Brain pericyte (primary cell): ENCODE measurements around the gene SLC41A3.

Experiments
- DNase-seq: peaks from one replicate; pipeline ENCODE4 v3.0.0-alpha.2; 2012; ENCODE audit warnings: low read depth, low spot score

The SLC41A3 gene

DNA sequence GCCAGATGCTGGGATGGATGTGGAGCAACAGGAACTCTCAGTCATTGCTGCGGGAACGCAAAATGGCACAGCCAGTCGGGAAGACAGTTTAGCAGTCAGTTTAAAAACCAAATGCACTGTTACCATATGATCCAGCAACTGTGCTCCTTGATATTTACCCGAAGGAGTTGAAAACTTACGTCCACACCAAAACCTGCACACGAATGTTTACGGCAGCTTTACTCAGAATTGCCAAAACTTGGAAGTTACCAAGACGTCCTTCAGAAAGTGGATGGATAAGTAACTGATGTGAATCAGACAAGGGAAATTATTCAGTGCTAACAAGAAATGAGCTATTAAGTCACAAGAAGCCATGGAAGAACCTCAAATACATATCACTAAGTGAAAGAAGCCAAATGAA, 36.1 kb upstream of the SLC41A3 start:
- DNase-seq, result no peak

DNA sequence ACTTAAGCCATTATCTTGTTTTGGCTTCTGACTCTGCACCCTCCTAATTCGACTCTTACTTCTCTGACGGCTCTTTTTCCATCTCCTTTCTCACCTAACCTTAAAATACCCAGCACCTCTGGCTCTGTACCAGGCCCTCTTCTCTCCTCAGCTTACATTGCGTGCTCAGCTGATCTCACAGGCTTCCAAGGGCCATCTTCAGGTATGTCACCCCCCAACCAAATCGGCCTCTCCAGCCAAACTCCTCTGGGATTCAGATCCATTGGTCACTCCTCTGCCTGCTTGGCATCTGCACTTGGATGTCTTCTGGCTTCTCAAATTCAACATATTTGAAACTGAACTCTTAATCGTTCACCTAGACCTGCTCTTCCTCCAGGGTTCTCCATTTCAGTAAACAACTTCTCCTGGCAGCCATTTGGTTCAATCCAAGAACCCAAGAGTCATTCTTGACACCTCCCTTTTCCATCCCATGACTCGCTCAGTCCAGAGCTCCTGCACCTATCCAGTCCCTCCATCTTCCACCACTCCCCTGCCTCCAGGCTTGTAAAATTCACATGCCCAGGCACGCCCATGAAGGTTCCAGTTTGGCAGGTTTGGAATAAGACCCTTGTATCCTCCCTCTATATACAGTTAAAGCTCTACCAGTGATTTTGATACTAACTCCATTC, 35.2 kb upstream of the SLC41A3 start:
- no peak for DNase-seq

DNA sequence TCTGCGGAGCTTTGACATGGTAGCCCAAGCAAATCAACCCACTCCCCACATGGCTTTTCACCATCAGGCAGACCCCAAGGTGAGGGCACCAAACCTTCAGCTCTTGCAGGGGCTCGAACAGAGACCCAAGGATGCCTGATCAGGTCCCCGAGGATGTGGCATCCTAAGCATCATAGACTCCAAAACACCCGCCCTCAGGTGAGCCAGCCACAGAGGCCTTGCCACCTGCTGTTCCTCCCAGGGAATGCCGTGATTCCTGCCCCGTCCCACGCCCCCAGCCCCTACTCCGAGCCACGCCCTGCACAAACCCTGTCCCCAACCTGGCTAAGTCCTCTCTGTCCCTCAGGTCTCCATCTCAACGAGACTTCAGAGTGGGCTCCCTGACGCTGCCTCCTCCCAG, 34.7 kb upstream of the SLC41A3 start:
- DNase-seq, result no peak

DNA sequence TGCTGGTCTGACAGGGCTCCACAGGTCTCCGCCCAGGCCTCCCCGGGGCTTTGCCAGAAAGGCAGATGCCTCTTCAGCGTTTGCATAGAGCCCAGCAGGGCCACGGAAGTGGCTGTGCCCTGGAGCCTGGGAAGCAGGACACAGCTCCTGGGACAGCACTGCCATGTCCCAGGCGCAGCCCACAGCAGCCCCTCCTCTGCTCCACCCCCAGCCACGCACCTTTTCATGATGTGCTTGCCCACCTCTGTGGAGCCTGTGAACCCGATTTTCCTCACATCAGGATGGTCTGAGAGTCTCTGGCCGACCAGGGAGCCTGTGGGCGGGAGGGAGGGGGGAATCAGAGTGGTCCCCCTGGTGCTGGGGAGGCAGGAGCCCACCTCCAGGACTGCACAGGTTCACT, 33.9 kb upstream of the SLC41A3 start:
- no peak for DNase-seq

DNA sequence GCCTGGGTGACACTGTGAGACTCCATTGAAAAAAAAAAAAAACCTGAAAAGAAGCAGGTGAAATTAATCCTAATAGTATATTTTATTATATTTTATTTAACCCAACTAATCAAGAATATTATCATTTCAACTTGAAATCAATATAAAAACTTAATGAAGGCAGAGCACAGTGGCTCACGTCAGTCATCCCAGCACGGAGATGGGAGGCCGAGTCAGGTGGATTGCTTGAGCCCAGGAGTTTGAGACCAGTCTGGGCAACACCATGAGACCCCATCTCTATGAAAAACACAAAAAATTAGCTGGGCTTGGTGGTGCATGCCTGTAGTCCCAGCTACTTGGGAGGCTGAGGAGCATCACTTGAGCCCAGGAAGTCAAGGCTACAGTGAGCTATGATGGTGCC, 33.3 kb upstream of the SLC41A3 start:
- DNase-seq, result no peak

DNA sequence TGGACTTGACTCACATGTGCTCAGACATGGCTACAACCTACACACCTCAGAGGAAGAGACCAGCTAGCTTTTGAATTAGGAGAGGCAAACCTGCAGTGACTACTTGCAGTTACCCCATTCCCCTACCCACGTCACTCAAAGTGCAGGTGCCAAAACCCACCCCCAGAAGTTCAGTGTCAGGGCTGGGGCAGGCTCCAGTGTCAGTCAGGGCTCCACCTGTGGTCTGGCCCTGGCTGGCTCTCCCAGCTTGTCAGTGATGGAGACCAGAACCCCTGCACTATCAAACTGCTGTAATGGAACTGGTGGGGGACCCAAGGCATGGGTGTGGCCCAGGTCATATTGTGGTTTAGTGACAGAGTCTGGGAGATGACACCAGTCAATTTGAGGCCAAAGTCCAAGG, 32.6 kb upstream of the SLC41A3 start:
- DNase-seq, result no peak

DNA sequence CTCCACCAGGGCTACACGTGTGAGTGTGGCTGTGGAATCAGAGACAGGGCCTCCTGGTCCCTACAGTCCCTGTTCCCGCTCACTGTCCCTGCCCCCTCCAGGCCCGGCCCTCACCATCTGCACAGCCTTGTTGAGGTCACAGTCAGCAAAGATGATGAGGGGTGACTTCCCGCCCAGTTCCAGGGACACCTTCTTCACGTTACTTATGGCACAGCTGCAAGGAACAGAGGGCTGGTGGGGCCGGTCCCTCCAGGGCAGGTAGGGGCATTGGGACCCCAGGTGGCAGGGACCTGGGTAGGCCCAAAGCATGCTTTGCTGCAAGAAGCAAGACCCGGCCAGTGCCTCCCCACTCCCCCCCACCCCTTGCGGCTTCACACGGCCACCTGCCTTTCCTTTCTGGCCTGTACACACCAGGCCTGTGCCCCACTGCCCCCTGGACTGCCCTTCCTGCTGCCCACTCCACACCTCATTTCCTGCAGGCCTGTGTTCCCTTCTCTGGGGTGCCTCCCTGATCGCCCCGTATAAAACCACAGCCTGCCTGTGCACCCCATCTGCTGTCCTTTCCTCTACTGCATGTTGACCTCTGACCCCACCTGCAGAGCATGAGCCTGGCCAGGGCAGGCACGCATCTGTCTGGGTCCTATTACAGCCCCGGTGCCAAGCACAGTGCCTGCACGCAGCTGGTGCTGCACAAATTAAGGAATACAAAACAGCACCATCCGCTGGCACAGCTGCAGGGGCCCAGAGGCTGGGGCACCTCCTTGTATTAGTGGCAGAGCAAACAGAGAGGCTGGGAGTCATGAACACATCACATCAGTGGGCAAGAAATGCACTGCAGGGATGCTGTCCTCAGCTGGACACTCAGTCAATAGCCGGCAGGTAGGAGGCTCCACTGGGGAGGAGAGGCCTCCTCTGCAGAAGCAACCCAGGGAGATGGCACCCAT, 30.8 kb upstream of the SLC41A3 start:
- DNase-seq, result no peak

DNA sequence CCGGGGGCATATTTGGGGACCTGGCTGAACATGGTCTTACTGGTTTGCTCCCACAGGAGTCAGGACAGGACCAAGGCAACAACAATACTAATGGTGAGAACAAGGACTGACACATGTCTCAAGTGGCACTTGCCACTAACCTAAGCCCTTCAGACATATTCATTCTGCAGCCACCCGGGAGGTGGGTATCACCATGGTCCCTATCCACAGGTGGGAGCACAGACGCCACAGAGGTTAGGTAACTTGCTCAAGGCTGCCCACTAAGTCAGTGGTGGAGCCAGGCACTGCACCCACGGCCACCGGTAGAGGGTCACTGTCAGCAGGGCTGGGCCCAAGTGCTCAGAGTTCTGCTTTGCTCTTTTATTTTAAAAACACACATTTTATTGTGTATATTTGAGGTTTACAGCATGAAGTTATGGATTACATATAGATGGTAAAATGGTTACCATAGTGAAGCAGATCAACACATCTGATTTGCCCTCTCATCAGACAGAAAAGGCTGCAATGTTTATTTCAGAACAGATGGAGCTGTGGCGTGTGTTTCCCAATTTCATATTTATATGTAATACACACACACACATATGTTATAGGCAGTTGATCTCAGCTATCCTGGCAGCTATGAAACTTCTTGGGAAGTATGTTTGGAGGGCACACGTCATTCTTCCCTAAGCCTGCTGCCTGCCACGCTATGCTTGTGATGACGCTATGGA, 30.0 kb upstream of the SLC41A3 start:
- DNase-seq, result no peak

DNA sequence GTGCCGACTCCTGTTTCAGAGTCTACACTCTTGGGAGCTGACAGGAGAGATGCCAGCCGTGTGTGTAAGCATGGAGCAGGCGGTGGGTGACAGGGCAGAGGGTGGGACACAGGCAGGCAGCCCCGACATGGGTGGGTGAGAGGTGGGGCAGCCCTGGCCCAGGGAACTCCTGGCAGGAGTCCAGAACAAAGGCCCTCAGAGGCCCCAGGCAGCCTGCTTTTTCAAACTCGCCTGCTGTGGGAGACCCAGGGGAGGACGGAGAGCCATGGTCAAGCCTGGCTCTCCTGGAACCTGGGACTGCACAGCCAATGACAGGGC, 29.3 kb upstream of the SLC41A3 start:
- no peak for DNase-seq

DNA sequence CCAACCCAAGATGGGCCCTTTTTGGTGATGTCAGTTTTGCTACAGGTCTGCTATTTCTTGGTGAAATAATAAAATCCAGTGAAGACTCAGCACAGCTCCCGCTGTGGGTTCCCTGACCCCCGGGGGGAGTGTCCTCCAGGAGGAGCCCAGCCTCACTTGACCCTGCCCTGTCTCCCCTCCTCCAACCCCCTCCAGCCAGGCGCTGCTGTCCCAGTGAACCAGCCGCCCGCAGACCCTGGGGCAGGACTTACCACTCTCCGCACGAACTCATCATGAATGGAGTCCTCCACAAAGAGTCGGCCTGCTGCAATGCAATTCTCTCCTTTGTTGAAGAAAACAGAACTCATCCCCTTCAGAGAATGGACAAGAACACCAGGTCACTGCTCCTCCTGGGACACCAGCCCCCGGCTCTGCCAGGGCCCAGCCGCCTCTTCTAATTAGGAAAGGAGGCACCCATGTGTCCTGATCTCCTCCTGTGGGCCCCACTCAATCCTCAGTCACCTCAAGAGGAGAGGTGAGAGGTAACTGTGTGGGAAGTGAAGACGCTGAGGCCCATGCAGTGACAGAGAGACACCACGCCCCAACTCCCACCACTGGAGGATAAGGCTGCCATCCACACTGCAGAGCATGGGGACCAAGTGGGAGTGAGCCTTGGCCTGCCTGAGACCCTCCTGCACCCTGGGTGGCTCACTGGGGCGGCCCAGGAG, 28.8 kb upstream of the SLC41A3 start:
- DNase-seq, result no peak

DNA sequence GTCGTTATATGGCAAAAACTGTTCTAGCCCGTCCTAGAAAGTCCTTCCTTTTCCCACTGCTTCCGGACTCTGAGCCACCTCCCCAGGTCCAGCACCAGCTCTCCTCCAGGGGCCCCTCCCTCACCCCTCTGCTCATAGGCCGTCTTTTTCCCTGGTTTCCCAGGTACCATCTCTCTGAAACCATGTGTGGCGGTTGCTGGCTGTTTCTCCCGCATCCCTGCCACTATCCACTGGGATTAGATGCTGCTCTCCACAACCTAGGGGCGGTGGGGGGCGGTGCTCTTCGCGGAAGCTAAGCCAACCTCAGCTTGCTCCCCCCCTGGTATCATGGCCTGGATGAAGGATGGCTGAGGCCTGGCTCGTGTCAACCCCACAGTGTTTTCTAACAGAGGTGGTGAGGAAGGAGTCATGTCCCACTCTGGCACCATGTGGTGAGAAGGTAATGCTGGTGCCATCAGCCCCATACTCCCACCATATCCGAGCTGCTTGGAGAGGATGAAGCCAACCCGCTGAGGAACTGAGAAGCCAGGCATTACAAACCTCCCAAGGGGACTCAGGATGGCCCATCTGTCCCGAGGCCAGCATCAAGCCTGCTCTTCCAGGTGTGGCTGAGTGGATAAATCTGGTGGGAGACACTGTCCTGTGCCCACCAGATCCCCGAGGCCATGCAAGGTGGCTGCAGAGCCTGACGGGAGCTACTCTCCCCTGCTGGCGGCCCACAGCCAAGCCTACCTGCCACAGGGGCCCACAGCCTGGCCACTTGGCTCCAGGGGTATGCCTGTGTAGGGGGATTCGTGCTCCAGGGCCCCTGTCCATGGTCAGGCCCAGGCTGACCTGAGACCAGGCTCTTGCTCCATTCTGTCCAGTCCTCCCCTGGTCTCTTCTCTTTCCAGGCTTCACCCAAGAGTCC, 27.9 kb upstream of the SLC41A3 start:
- no peak for DNase-seq

DNA sequence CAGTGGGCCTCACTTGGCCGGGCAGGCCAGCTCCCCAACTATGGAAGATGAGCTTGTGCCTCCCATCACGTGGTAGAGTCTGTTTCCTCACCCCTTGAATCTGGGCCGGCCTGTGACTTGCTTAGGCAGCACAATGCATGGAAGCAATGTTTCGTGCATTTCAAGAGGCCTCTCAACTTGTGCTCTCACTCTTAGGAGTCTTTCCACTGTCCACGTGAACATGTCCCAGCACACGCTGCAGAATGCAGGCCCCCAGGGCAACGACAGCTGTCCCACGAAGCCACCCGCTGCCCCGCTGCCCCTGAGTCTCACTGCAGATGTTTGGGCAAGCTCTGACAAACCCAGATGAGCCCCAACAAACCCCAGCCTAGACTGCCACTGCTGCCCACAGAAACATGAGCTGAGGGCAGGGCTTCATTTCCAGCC, 27.2 kb upstream of the SLC41A3 start:
- DNase-seq, result no peak

DNA sequence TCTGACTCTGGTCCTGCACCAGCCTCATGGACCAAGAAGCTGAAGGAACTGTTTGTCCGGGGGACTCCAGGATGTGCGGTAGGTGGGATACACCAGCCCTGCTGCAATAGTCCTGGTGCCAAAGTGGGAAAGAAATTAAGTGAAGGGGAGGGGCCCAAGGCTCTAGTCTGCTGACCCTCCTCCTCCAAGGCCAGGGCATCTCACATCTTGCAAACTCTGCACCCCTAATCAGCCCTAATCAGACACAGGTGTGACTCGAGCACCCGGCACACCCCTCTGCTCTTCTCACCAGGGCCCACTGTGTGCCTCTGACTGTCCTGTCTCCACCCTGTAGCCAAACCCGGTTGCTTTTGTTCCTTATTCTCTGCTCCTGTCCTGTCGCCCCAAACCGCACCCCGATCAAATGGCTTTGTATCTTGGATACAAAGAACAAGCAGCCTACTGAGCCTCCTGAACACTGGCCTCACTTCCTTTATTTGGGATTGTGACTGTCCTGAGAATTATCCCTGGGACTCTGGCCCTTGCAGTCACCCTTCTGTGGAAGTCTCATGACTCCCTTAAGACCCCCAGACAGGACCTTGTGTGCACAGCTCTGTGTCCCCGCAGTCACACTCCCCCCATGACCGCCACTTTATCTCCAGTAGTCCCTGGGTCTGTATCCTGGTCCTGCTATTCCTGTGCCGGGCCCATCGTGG, 26.7 kb upstream of the SLC41A3 start:
- no peak for DNase-seq

DNA sequence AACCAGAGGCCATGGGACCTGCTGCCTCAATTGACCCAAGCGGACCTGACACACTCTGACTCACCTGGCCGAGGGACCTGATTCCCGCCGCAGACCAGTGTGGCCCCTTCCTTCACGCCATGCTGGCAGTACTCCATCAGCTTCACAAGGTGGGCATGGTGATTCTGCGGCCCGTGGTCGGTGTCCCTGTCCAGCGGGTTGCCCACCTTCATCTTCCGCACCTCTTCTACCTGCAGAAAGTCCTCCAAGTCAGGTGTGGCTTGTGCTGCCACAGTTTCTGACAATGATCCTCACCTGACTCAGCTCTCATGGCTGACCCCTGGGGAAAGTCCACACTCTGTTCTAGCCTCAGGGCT, 25.9 kb upstream of the SLC41A3 start:
- DNase-seq, result no peak

DNA sequence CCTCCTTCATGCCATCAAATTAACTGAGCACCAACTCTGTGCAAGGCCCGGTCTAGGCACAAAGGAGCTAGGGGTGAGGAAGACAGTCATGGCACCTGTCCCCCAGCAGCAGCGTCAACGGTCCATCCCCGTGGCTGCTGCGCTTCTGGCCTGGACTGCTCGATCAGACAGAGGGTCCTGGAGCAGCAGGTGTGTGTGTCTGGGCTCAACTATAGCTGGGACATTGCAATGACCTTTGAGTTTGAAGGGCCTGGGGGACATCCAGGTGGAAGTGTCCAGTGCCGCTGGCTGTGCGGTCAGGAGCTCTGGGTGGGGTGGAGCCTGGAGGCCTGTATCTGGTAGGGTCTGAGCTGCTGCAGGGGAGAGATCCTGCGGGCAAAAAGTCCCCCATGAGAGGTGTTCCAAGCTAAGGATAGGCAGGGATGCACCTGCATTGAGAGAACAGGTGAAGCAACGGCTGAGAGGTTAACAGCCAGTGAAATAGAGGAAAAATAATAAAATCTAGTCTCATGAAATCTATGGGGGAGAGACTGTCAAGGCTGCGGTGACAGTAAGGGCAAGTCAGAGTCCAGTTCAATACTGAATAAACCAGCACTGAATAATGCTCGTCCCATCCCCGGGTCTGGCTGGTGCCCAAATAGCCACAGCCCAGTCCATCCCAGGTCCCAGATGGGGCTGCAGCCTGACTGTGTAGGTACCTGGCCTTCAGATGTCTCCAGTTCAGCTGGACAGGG, 25.4 kb upstream of the SLC41A3 start:
- no peak for DNase-seq

DNA sequence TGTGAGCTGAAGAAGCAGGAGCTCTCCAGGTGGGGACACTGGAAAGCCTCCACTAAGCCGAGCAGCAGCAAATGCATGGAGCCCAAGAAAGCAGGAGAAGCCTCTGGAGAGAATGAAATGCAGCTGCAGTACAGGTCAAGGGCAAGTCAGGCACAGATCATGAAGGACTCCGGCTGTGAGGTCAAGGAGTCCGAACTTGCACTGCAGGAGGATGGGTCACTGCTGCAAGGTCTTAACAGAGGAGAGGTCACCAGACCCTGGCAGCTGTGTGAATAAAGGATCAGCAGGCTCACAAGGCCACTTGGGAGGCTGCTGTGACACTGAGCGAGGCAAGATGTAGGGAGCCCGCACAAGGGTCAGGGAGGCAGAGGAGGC, 24.7 kb upstream of the SLC41A3 start:
- no peak for DNase-seq

DNA sequence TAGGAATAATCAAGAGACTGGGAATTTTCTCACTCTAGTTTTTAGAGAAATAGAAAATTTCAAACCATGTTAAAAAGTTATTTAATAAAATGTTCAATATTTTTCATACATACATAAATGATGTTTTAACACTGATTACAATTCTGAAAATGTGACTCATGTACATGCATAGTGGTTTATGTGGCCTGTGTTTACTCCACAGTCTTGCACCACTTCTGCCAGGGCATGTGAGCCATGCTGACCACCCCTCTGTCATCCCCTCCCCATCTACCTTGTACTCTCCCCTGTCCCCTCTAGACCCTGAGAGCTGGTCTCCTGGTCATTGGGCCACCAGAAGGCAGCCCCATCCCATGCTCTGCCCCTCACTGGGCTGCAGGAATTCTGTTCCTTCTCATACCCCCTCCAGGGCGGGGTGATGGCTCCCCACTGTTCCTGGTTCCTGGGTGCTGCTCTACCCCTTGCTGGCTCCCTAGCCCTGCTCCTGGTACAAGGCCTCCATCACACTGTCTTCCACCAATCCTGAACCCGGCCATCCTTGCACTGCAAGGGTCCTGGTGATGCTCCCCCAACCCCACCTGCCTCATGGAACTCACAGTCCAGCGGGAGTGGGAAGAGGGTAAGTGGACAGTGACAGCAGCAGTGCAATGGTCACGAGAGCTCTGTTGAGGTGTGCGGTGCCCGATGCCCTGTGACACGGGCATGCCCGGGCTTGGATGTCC, 24.2 kb upstream of the SLC41A3 start:
- no peak for DNase-seq

DNA sequence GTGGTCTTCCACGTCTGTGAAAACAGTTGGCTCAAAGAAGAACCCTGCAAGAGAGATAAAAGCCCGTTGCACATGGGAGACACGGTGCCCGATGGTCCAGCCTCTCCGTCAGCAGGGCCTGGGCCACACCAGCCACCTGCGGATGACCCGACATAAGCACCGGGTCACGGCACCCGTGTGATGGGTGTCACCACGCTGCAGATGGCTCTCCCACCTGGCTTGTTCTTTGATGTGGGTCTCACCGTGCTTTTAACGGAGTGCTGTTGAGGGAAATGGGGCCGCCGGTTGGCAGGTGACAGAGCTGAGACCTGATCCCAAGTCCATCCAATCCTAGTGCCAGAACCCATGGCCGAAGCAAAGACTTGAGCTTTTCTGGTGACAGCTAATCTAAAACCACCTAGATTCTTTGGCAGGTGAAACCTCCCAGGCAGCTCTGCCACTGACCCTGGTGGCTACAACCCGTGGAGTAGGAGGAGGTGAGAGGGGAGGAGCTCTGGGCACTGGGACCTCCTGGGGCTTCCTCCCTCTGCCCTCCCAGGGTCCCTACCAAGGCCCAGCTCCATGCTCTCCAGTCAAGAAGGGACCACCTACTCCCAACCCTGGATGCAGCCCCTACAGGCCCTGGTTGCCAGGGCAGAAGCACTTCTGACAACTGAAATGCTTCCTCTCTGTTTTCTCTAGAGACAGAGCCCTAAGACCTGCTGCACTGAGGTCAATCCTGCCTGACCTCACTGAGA, 23.4 kb upstream of the SLC41A3 start:
- DNase-seq, result no peak
